Suprapubic skin (tissue), 4 donors: Measurements from ENCODE around the gene CAMTA1. TPM values are rescaled to one million over a fixed set of nuclear protein-coding genes. Genes with fewer than 3 reads are reported as not detected.

Experiments
- DNase-seq, 2 donors: peaks; one replicate each; pipeline ENCODE4 v3.0.0-alpha.2; 2019; ENCODE audit warnings: low spot score in 2 of 2
- H3K27ac ChIP-seq: fragments of 200-600 bp; sonication (generic); one replicate; pipeline ENCODE4 v1.5.1; 2019
- H3K27me3 ChIP-seq: fragments of 200-600 bp; sonication (generic); one replicate; pipeline ENCODE4 v1.5.1; 2019
- H3K36me3 ChIP-seq: fragments of 200-600 bp; sonication (generic); one replicate; pipeline ENCODE4 v1.5.1; 2019
- H3K4me1 ChIP-seq: fragments of 200-600 bp; sonication (generic); one replicate; pipeline ENCODE4 v1.5.1; 2019
- H3K4me3 ChIP-seq: fragments of 200-600 bp; sonication (generic); one replicate; pipeline ENCODE4 v1.5.1; 2019; ENCODE audit warnings: mild to moderate bottlenecking
- H3K9me3 ChIP-seq: fragments of 200-600 bp; sonication (generic); one replicate; pipeline ENCODE4 v1.5.1; 2019
- EP300 ChIP-seq: sonication (generic); formaldehyde crosslinking; IDR thresholded peaks from one replicate; pipeline ENCODE4 v1.6.1; 2017; ENCODE audit warnings: antibody characterized with exemption
- POLR2A ChIP-seq, 2 donors: fragments of 450-650 bp; IDR thresholded peaks; one replicate each; pipeline ENCODE4 v1.6.1; 2017; ENCODE audit warnings: antibody characterized with exemption in 2 of 2, mild to moderate bottlenecking in 2 of 2, moderate library complexity in 2 of 2
- POLR2AphosphoS5 ChIP-seq, 3 donors: sonication (generic); formaldehyde crosslinking; IDR thresholded peaks; one replicate each; pipeline ENCODE4 v1.6.1; 2017; ENCODE audit warnings: antibody characterized with exemption in 3 of 3
- WGBS: methylation state at CpG from one replicate; pipeline ENCODE4 v1.1.5; 2018; 5-methylcytosine and 5-hydroxymethylcytosine counted together
- total RNA-seq, 4 donors: library from RNA; depleted of rRNA; stranded (reverse); fragments of >200 nt; gene quantifications; one replicate each; pipeline ENCODE4 v1.1.0, GENCODE V29; 2016
- TF ChIP-seq, protein P1 (sequence below), 2 donors: fragments of 200-600 bp in 1 of 2; fragments of 450-650 bp in 1 of 2; sonication (generic) in 1 of 2; IDR thresholded peaks; one replicate each; pipeline ENCODE4 v1.5.1; 2016 to 2019; ENCODE audit warnings: antibody characterized with exemption in 2 of 2, mild to moderate bottlenecking in 1 of 2, moderate library complexity in 1 of 2

CAMTA1 gene
- total RNA-seq, 4 donors from 2014 or later = 40.4 to 54.1 (median 46.6) TPM

GRCh38 chr1:7042322-7043190 is 257.3 kb downstream of the CAMTA1 start:
- Histone ChIP-seq H3K4me1 (no peaks in the 10 kb centered on the region), H3K9me3 (peaks cover 3% of the 10 kb centered on the region), H3K4me3 (no peak overlapping the region), H3K27ac (no peak overlapping the region), H3K27me3 (peaks cover 33% of the 10 kb centered on the region), H3K36me3 (no peaks in the 10 kb centered on the region)
- no peak for DNase-seq
- TF ChIP-seq, protein P1, sequence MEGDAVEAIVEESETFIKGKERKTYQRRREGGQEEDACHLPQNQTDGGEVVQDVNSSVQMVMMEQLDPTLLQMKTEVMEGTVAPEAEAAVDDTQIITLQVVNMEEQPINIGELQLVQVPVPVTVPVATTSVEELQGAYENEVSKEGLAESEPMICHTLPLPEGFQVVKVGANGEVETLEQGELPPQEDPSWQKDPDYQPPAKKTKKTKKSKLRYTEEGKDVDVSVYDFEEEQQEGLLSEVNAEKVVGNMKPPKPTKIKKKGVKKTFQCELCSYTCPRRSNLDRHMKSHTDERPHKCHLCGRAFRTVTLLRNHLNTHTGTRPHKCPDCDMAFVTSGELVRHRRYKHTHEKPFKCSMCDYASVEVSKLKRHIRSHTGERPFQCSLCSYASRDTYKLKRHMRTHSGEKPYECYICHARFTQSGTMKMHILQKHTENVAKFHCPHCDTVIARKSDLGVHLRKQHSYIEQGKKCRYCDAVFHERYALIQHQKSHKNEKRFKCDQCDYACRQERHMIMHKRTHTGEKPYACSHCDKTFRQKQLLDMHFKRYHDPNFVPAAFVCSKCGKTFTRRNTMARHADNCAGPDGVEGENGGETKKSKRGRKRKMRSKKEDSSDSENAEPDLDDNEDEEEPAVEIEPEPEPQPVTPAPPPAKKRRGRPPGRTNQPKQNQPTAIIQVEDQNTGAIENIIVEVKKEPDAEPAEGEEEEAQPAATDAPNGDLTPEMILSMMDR (IDR thresholded peaks at IDR 0.05) = peak in 1 of 2 donors; percentile 39
- TF ChIP-seq POLR2A (IDR thresholded peaks at IDR 0.05) = no peak
- 59% methylated on average over 14 of the region's 17 CpGs for WGBS

DNA sequence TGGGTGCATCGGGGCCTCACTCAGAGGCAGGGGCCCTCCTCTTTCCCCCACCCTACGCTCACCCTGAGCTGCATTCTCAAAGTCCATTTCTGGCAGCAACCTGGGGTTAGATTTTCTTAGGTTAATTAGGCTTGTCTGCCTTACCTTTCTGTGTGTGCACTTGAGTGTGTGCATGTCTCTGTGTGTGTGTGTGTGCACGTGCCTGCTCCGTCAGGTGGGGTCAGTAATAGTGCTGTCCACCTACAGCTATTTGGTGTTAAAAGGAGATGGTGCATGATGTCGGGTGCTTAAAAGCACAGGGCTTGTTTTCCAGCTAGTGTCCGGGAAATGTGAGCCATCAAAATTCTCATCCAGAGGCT is 257.9 kb downstream of the CAMTA1 start:
- no peak overlapping the region for H3K4me3 ChIP-seq
- no peak for TF ChIP-seq POLR2A (IDR thresholded peaks at IDR 0.05)
- TF ChIP-seq, protein P1 (IDR thresholded peaks at IDR 0.05) = no peak
- no peak for TF ChIP-seq POLR2AphosphoS5 (IDR thresholded peaks at IDR 0.05)
- no peak for TF ChIP-seq EP300
- peaks cover 3% of the 10 kb centered on the region for H3K9me3 ChIP-seq
- H3K4me1 ChIP-seq = no peaks in the 10 kb centered on the region
- peaks cover 37% of the 10 kb centered on the region for H3K27me3 ChIP-seq
- WGBS = 71% methylated on average over 6 of the region's 6 CpGs
- DNase-seq = no peak
- no peak overlapping the region for H3K27ac ChIP-seq
- no peaks in the 10 kb centered on the region for H3K36me3 ChIP-seq

DNA sequence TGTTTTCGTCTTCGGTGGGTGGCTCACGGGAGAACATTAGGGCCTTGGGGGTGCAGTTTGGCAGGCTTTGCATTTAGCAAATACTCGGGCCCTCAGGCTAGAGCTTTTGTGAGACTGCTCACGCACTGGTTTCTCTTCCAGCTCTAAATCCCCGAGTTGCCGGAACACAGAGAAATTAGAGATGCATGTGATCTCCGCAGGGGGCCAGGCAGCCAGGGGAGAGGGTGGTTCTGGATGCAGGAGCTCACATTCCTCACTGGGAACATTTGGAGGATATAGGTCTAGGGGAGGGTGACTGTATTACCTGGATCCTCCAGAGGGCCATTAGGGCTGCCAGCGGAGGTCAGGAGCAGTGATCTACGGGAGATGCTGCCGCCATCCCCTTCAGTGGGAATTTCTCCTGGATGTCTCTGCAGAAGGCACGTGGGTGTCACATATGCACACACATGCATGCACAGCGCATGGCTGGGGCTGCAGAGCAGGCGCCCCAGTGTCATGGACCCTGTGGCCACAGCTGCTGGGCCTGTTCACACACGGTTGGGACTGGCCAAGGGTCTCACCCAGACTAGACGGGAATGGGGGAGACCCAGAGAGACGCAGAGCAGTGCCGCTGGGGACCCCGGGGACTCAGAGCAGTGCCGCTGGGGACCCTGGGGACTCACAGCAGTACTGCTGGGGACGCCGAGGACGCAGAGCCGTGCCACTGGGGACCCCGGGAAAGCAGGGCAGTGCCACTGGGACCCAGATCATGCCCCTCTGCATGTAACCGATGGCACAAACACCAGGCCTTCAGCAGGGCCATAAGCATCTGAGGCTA is 258.7 kb downstream of the CAMTA1 start:
- Histone ChIP-seq H3K36me3 (no peaks in the 10 kb centered on the region), H3K9me3 (peaks cover 3% of the 10 kb centered on the region), H3K27ac (no peak overlapping the region), H3K4me1 (no peaks in the 10 kb centered on the region), H3K4me3 (no peak overlapping the region), H3K27me3 (peaks cover 37% of the 10 kb centered on the region)
- WGBS = 78% methylated on average over 25 of the region's 26 CpGs
- no peak for DNase-seq
- no peak for TF ChIP-seq POLR2AphosphoS5 (IDR thresholded peaks at IDR 0.05)
- TF ChIP-seq POLR2A (IDR thresholded peaks at IDR 0.05) = no peak
- TF ChIP-seq, protein P1 (IDR thresholded peaks at IDR 0.05) = no peak
- TF ChIP-seq EP300 = no peak

- H3K4me3 ChIP-seq = no peak overlapping the region
- no peak for DNase-seq
Measured at GRCh38 chr1:7045897-7046296, 260.6 kb downstream of the CAMTA1 start.

More at GRCh38 chr1:7045897-7046296, 260.6 kb downstream of the CAMTA1 start:
- TF ChIP-seq EP300 = no peak
- TF ChIP-seq POLR2AphosphoS5 (IDR thresholded peaks at IDR 0.05) = no peak
- TF ChIP-seq, protein P1 (IDR thresholded peaks at IDR 0.05) = no peak
- TF ChIP-seq POLR2A (IDR thresholded peaks at IDR 0.05) = no peak
- Histone ChIP-seq H3K36me3 (no peaks in the 10 kb centered on the region), H3K27me3 (peaks cover 37% of the 10 kb centered on the region), H3K9me3 (peaks cover 3% of the 10 kb centered on the region), H3K4me1 (no peaks in the 10 kb centered on the region), H3K27ac (no peak overlapping the region)
- WGBS = 79% methylated on average over 1 of the region's 1 CpG
